SK-N-SH (cell line): Measurements from ENCODE around the gene NR3C1. TPM values are rescaled to one million over a fixed set of nuclear protein-coding genes. Genes with fewer than 3 reads are reported as not detected.
"Not testable (repeated sequence)": the region's sequence is repeated elsewhere in the genome, so short reads cannot be mapped to it uniquely, and the experiment has no call there.

ENCODE experiments used
- CTCF ChIA-PET: fragments of 300-600, 350-600 bp; formaldehyde crosslinking; extraction: SDS; loops from one replicate; lab custom pipeline; 2021; lab: Yijun Ruan, JAX
- POLR2A ChIA-PET: fragments of 350-600 bp; sonication (Branson Sonifier 250); formaldehyde crosslinking; extraction: SDS; loops from one replicate; lab custom pipeline; 2020; ENCODE audit warnings: antibody characterized with exemption, inconsistent platforms; lab: Yijun Ruan, JAX
- DNase-seq: peaks from one replicate; pipeline ENCODE4 v3.0.0; 2012
- H2AFZ ChIP-seq: fragments of 200-600 bp; sonication (generic); 2 replicates; pipeline ENCODE4 v1.8.1; 2016; ENCODE audit warnings: antibody characterized with exemption, mild to moderate bottlenecking, low read depth
- H3F3A ChIP-seq: fragments of 200-600 bp; sonication (generic); replicated peaks from 2 replicates; pipeline ENCODE3; 2016; ENCODE audit warnings: antibody characterized with exemption, mild to moderate bottlenecking; ENCODE audit not compliant: insufficient read depth
- H3K27ac ChIP-seq, 2 experiments: fragments of 200-500 bp in 1 of 2; fragments of 200-600 bp in 1 of 2; sonication (Bioruptor generic) in 1 of 2; sonication (generic), shearing (Covaris generic) in 1 of 2; 2 replicates each; pipeline versions ENCODE4 v1.5.1 to v1.6.1; 2014 to 2016; ENCODE audit warnings: low read depth in 2 of 2, inconsistent platforms in 1 of 2, low read length in 1 of 2, mild to moderate bottlenecking in 1 of 2, mixed read lengths in 1 of 2
- H3K27me3 ChIP-seq: fragments of 200-600 bp; sonication (generic), shearing (Covaris generic); 2 replicates; pipeline ENCODE4 v1.6.1; 2016; ENCODE audit warnings: mixed run types; ENCODE audit not compliant: insufficient read depth
- H3K36me3 ChIP-seq, 2 experiments: fragments of 200-500 bp in 1 of 2; fragments of 200-600 bp in 1 of 2; sonication (Bioruptor generic) in 1 of 2; sonication (generic) in 1 of 2; replicated peaks in 1 of 2; 2 replicates each; pipeline versions ENCODE3 to v1.5.1; 2014 to 2016; ENCODE audit warnings: low read length in 1 of 2, mild to moderate bottlenecking in 1 of 2; ENCODE audit not compliant: insufficient read depth in 2 of 2, control insufficient read depth in 1 of 2
- H3K4me1 ChIP-seq, 2 experiments: fragments of 200-500 bp in 1 of 2; fragments of 200-600 bp in 1 of 2; sonication (Bioruptor generic) in 1 of 2; sonication (generic), shearing (Covaris generic) in 1 of 2; 2 replicates each; pipeline versions ENCODE4 v1.5.1 to v1.6.1; 2014 to 2016; ENCODE audit warnings: low read depth in 1 of 2, low read length in 1 of 2, mixed run types in 1 of 2; ENCODE audit not compliant: insufficient read depth in 2 of 2, control insufficient read depth in 1 of 2
- H3K4me2 ChIP-seq: fragments of 200-600 bp; sonication (generic), shearing (Covaris generic); 2 replicates; pipeline ENCODE4 v1.6.1; 2017; ENCODE audit warnings: mixed run types
- H3K4me3 ChIP-seq, 2 experiments: fragments of 200-500 bp in 1 of 2; fragments of 200-600 bp in 1 of 2; sonication (Bioruptor generic) in 1 of 2; sonication (generic), shearing (Covaris generic) in 1 of 2; 2 replicates each; pipeline versions ENCODE4 v1.5.1 to v1.8.1; 2014 to 2016; ENCODE audit warnings: low read depth in 2 of 2, inconsistent platforms in 1 of 2, low read length in 1 of 2, mild to moderate bottlenecking in 1 of 2, mixed read lengths in 1 of 2, moderate library complexity in 1 of 2
- H3K79me2 ChIP-seq: fragments of 200-600 bp; sonication (generic); 2 replicates; pipeline ENCODE4 v1.8.1; 2017; ENCODE audit warnings: mild to moderate bottlenecking; ENCODE audit not compliant: insufficient read depth
- H3K9ac ChIP-seq: fragments of 200-600 bp; sonication (generic); 2 replicates; pipeline ENCODE4 v1.6.1; 2017; ENCODE audit warnings: mixed run types
- H3K9me2 ChIP-seq: fragments of 200-600 bp; sonication (generic); 2 replicates; pipeline ENCODE4 v1.6.1; 2017; ENCODE audit warnings: mixed run types
- H3K9me3 ChIP-seq: fragments of 200-600 bp; sonication (generic); 2 replicates; pipeline ENCODE4 v1.6.1; 2017; ENCODE audit warnings: mixed run types, mild to moderate bottlenecking, moderate library complexity
- H4K20me1 ChIP-seq: fragments of 200-600 bp; sonication (generic); 2 replicates; pipeline ENCODE4 v1.6.1; 2017; ENCODE audit warnings: mild to moderate bottlenecking, mixed run types; ENCODE audit not compliant: insufficient read depth
- EZH2phosphoT487 ChIP-seq: fragments of 200-600 bp; sonication (generic); IDR thresholded peaks from 2 replicates; pipeline ENCODE4 v1.6.1; 2017; ENCODE audit warnings: low read depth, mixed run types, mild to moderate bottlenecking, antibody characterized with exemption, moderate library complexity, borderline replicate concordance
- FOSL2 ChIP-seq: IDR thresholded peaks from 2 replicates; pipeline ENCODE4 v1.4.0; 2012; ENCODE audit warnings: low read depth, mild to moderate bottlenecking, moderate library complexity, borderline replicate concordance
- FOXJ3 ChIP-seq: sonication (generic); formaldehyde crosslinking; IDR thresholded peaks from 2 replicates; pipeline ENCODE4 v1.5.1; 2020; ENCODE audit warnings: mild to moderate bottlenecking, missing genetic modification reagents
- FOXM1 ChIP-seq: IDR thresholded peaks from 2 replicates; pipeline ENCODE4 v1.4.0; 2012; ENCODE audit warnings: low read depth, mild to moderate bottlenecking
- JUND ChIP-seq: IDR thresholded peaks from 2 replicates; pipeline ENCODE4 v1.4.0; 2012
- MEF2A ChIP-seq: IDR thresholded peaks from 2 replicates; pipeline ENCODE4 v1.4.0; 2012; ENCODE audit warnings: low read depth, borderline replicate concordance
- NFIC ChIP-seq: IDR thresholded peaks from 2 replicates; pipeline ENCODE4 v1.4.0; 2012; ENCODE audit warnings: borderline replicate concordance
- NRF1 ChIP-seq: IDR thresholded peaks from 2 replicates; pipeline ENCODE4 v1.6.1; 2012; ENCODE audit warnings: low read depth, mild to moderate bottlenecking, low read length
- POLR2AphosphoS5 ChIP-seq: IDR thresholded peaks from 2 replicates; pipeline ENCODE4 v1.6.1; 2012; ENCODE audit warnings: low read depth, low read length
- RAD21 ChIP-seq: IDR thresholded peaks from 2 replicates; pipeline ENCODE4 v1.6.1; 2012; ENCODE audit warnings: mild to moderate bottlenecking, low read length
- RFX5 ChIP-seq: IDR thresholded peaks from 2 replicates; pipeline ENCODE4 v1.6.1; 2012; ENCODE audit warnings: mild to moderate bottlenecking, improper control_type of control experiment, low read length
- TCF12 ChIP-seq: IDR thresholded peaks from 2 replicates; pipeline ENCODE4 v1.4.0; 2012
- TEAD4 ChIP-seq: IDR thresholded peaks from 2 replicates; pipeline ENCODE4 v1.4.0; 2012; ENCODE audit warnings: mild to moderate bottlenecking, borderline replicate concordance; ENCODE audit not compliant: insufficient read depth
- YY1 ChIP-seq: IDR thresholded peaks from 2 replicates; pipeline ENCODE4 v1.4.0; 2012; ENCODE audit warnings: low read depth, mild to moderate bottlenecking
- ZBTB33 ChIP-seq: IDR thresholded peaks from 2 replicates; pipeline ENCODE4 v1.4.0; 2012; ENCODE audit warnings: low read depth, borderline replicate concordance
- WGBS: methylation state at CpG from one replicate; pipeline ENCODE4 v1.1.6; 2017; ENCODE audit warnings: low lambda C conversion rate; 5-methylcytosine and 5-hydroxymethylcytosine counted together
- polyA plus RNA-seq, 3 experiments: library from polyadenylated mRNA; depleted of rRNA; stranded (reverse); fragments of >200 nt; gene quantifications; 2 replicates each; pipeline ENCODE4 v1.2.3, GENCODE V29; 2012

Gene NR3C1
- polyA plus RNA-seq, 1 of the 3 experiments (the other 2 are of a cell fraction), result 7.1 TPM

- TF ChIP-seq FOXM1 (no peak), EZH2phosphoT487 (no peak), ZBTB33 (no peak), JUND (no peak)
Measured at GRCh38 chr5:143329843-143330242, 73.6 kb downstream of the NR3C1 start (continued).

DNA sequence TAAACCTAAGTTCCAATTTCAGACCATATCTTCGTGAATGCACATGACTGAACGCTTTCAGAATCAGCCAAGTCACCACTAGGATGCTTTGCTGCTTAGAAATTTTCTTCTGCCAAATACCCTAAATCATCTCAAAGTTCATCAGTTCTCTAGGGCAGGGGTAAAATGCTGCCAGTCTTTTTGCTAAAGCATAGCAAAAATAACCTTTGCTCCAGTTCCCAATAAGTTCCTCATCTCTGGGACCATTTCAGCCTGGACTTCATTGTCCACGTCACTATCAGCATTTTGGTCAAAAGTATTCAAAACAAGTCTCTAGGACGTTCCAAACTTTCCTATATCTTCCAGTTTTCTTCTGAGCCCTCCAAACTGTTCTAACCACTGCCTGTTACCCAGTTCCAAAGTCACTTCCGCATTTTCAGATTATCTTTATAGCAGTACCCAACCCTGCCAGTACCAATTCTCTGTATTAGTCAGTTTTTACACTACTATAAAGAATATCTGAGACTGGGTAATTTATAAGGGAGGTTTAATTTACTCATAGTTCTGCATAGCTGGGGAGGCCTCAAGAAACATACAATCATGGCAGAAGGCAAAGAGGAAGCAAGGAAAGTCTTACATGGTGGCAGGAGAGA is 74.8 kb downstream of the NR3C1 start:
- H3K36me3 ChIP-seq, result peaks cover 0 to 2% of the 10 kb centered on the region in 2 experiments
- TF ChIP-seq FOSL2, result no peak
- TF ChIP-seq MEF2A, result no peak
- TF ChIP-seq NFIC, result no peak
- TF ChIP-seq RFX5, result no peak
- TF ChIP-seq ZBTB33, result no peak
- TF ChIP-seq RAD21, result no peak
- no peak for TF ChIP-seq NRF1
- no peak for TF ChIP-seq FOXJ3 (CRISPR knock-in tag)
- no peak for TF ChIP-seq POLR2AphosphoS5
- no peak for TF ChIP-seq TEAD4
- TF ChIP-seq TCF12, result no peak
- TF ChIP-seq YY1, result no peak
- no peak for DNase-seq
- H3K4me1 ChIP-seq, result 0 out of 4 replicates have a peak, but pooled peaks cover 0 to 8% of the 10 kb centered on the region in 2 experiments
- H3K27ac ChIP-seq, result no peak overlapping the region
- WGBS, result over 99% methylated on average over 5 of the region's 5 CpGs
- H3K79me2 ChIP-seq, result peaks cover 75% of the 10 kb centered on the region
- no peaks in the 10 kb centered on the region for H3K9me2 ChIP-seq
- H2AFZ ChIP-seq, result no peak overlapping the region
- H3K9me3 ChIP-seq, result no peaks in the 10 kb centered on the region
- H3K9ac ChIP-seq, result no peak overlapping the region
- POLR2A ChIA-PET, result no interaction called here
- H4K20me1 ChIP-seq, result peaks cover 12% of the 10 kb centered on the region
- H3K4me3 ChIP-seq, result no peak overlapping the region
- no peak overlapping the region for H3K4me2 ChIP-seq
- CTCF ChIA-PET, result no interaction called here
- H3K27me3 ChIP-seq, result no peaks in the 10 kb centered on the region
- no peaks in the 10 kb centered on the region for H3F3A ChIP-seq

DNA sequence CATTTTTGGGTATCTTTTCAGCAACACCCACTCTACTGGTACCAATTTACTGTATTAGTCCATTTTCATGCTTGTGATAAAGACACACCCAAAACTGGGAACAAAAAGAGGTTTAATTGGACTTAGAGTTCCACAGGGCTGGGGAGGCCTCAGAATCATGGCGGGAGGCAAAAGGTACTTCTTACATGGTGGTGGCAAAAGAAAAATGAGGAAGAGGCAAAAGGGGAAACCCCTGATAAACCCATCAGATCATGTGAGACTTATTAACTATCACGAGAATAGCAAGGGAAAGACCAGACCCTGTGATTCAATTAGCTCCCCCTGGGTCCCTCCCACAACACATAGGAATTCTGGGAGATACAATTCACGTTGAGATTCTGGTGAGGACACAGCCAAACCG is 78.4 kb downstream of the NR3C1 start:
- H3K4me2 ChIP-seq, H3K9ac ChIP-seq, H3K4me3 ChIP-seq, H3K4me1 ChIP-seq, DNase-seq, H3K36me3 ChIP-seq, POLR2A ChIA-PET, H3K27ac ChIP-seq, H3K9me2 ChIP-seq, H3K9me3 ChIP-seq, CTCF ChIA-PET, H3K27me3 ChIP-seq, H3F3A ChIP-seq, H2AFZ ChIP-seq, H4K20me1 ChIP-seq: not testable (repeated sequence)
- H3K79me2 ChIP-seq, result peaks cover 74% of the 10 kb centered on the region
- WGBS, result 97% methylated on average over 4 of the region's 4 CpGs

DNA sequence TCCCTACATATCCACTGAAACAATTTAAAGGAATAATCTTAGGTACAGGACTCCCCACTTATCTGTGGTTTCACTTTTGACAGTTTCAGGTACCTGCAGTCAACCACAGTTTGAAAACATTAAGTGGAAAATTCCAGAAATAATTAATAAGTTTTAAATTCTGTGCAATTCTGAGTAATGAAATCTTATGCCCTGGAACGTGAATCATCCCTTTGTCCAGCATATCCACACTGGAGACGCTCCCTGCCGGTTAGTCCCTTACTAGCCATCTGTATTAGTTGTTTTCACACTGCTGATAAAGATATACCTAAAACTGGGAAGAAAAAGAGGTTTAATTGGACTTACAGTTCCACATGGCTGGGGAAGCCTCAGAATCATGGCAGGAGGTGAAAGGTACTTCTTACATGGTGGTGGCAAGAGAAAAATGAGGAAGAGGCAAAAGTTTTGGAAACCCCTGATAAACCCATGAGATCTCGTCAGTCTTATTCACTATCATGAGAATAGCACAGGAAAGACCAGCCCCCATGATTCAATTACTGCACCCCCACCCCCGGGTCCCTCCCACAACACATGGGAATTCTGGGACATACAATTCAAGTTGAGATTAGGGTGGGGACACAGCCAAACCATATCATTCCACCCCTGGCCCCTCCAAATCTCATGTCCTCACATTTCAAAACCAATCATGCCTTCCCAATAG is 80.4 kb downstream of the NR3C1 start:
- Histone ChIP-seq H3K4me1 (peaks cover 10 to 18% of the 10 kb centered on the region in 2 experiments; a peak in 3 of 4 replicates), H4K20me1 (0 out of 2 replicates have a peak, but pooled peaks cover 10% of the 10 kb centered on the region), H3K79me2 (peaks cover 74% of the 10 kb centered on the region)
- H3K27me3 ChIP-seq, DNase-seq, H3K27ac ChIP-seq, CTCF ChIA-PET, H3K9ac ChIP-seq, H3F3A ChIP-seq, H3K9me2 ChIP-seq, H3K4me3 ChIP-seq, H3K4me2 ChIP-seq, H2AFZ ChIP-seq, POLR2A ChIA-PET, H3K9me3 ChIP-seq, H3K36me3 ChIP-seq: not testable (repeated sequence)
- WGBS, result 72% methylated on average over 5 of the region's 5 CpGs
